AML-193 (cell line): Measurements from ENCODE around the gene ASMT.
"Not testable (repeated sequence)": the region's sequence is repeated elsewhere in the genome, so short reads cannot be mapped to it uniquely, and the experiment has no call there.

ENCODE experiments used
- DNase-seq, 2 experiments: peaks; one replicate each; lab custom pipeline; 2025; lab: John Stamatoyannopoulos, UW

The ASMT gene

GRCh38 chrX:1614927-1615326 is at the start of gene ASMT:
TSS of gene ASMT (plus strand) at chrX:1615059. CDS start at chrX:1615200, 141 bp downstream.
- no peak for DNase-seq

- DNase-seq: not testable (repeated sequence)
Observed at GRCh38 chrX:1574181-1574580, 40.7 kb upstream of the ASMT start.

GRCh38 chrX:1576201-1576992 is 38.5 kb upstream of the ASMT start:
- DNase-seq: no peak

- DNase-seq: no peak
Observed at GRCh38 chrX:1577845-1578244, 37.0 kb upstream of the ASMT start.

- no peak for DNase-seq
Observed at GRCh38 chrX:1578511-1579173, 36.2 kb upstream of the ASMT start.

- DNase-seq: peak; percentile 52 to 71
Observed at GRCh38 chrX:1581132-1581531, 33.7 kb upstream of the ASMT start.

GRCh38 chrX:1582686-1583437 is 32.0 kb upstream of the ASMT start:
- peak; percentile 4 to 41 for DNase-seq

GRCh38 chrX:1584237-1585011 is 30.4 kb upstream of the ASMT start:
- no peak for DNase-seq

- no peak for DNase-seq
Observed at GRCh38 chrX:1587161-1587560, 27.7 kb upstream of the ASMT start.

- DNase-seq: no peak
Observed at GRCh38 chrX:1589356-1590130, 25.3 kb upstream of the ASMT start.

- peak; percentile 53 to 65 for DNase-seq
Observed at GRCh38 chrX:1591102-1591862, 23.6 kb upstream of the ASMT start, which contains the start of gene AKAP17A. TSS of gene AKAP17A (plus strand) at chrX:1591604. CDS start at chrX:1593463, 1,859 bp downstream.

GRCh38 chrX:1591863-1592469 is 22.9 kb upstream of the ASMT start:
- no peak for DNase-seq

- DNase-seq: peak in 1 of 2 experiments; percentile 23
Observed at GRCh38 chrX:1592470-1593142, 22.3 kb upstream of the ASMT start.

GRCh38 chrX:1593286-1594271 is 21.3 kb upstream of the ASMT start:
- DNase-seq: no peak

GRCh38 chrX:1595711-1596060 is 19.2 kb upstream of the ASMT start:
- DNase-seq: no peak

GRCh38 chrX:1596676-1597344 is 18.0 kb upstream of the ASMT start:
- no peak for DNase-seq

GRCh38 chrX:1597345-1598020 is 17.4 kb upstream of the ASMT start:
- DNase-seq: no peak
